DMS114 treated with DMSO at 0.1 percent for 48 hours (cell line): Measurements from ENCODE around the gene PBX1.
"Not testable (repeated sequence)": the region's sequence is repeated elsewhere in the genome, so short reads cannot be mapped to it uniquely, and the experiment has no call there.

Experiments used
- DNase-seq: peaks from one replicate; lab custom pipeline; 2025; ENCODE audit not compliant: unreplicated experiment; lab: John Stamatoyannopoulos, UW

Gene PBX1

DNA sequence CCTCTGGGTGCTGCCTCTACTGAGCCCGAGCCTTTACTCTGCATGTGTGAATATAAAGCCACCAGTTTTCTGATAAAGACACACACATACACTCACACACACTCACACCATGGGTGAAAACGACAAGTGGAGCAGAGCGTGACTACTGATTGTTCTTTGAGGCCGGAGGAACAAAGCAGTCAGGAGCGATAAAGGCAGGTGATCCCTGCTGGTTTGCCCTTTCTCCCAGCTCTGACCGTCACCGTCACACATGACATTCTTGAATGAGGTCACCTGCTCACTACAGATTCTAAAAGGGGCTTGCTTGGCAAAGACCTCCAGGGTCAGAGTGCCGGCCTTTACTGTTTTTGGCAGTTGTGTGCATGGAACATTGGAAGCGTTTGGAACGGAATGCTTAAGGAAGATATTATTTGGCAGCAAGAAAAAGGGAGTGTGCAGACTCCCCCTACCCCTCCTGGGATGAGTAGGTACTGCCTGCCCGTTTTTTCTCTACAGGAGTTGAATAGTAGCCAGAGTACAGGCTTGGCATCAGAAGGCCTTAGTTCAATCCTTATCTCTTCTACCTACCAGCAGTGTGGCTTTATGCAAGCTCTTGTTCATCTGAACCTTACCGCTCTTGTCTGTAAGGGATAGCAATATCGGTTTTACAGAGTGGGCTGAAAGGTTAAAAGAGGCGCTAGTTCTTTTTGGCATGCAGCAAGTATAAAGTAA, 79.7 kb downstream of the PBX1 start:
- no peak for DNase-seq

DNA sequence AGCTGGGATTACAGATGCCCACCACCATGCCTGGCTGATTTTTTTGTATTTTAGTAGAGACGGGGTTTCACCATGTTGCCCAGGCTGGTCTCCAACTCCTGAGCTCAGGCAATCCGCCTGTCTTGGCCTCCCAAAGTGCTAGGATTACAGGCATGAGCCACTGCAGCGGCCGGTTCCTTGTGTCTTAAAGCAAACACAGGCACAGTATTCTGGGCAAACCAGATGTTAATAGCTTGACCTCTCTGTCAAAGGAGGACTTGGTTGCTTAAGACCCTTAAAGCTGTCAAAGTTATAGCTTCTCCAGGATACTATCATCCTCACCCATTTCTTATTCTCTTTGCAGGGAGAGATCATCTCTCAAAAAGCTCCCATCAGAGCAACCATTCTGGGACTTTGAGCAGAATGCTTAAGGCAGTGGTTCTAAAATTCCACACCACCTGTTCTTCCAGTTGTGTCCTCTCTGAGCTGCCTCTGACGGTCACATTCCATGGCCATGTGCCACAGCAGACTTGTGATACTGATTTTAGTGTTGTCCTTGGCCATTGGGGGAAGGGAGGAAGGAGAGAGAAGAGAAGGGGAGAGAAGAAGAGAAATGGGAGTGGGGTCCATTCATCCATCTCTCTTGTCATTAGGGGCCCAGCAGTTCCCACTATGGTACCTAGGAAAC, 81.8 kb downstream of the PBX1 start:
- DNase-seq: no peak

- no peak for DNase-seq
Measured at GRCh38 chr1:164641353-164641730, 82.4 kb downstream of the PBX1 start.

DNA sequence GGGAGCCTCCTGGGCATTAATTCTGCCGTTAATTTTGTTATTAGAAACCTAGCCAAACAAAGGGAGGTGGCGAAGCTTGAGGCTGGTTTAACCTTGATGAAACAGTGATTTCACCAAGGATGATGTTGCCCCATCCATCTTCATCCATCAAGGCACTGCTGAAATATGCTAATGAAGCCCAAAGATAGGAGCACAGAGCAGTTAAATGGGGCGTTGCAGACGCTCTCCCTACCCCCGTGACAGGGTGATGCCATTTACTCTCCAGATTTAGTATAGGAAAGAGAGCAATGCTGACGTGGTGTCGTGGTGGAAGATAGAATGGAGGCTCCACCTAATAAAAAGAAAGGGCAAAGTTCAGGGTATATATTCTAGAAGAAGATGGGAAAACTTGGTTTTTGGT, 84.0 kb downstream of the PBX1 start:
- DNase-seq: no peak

DNA sequence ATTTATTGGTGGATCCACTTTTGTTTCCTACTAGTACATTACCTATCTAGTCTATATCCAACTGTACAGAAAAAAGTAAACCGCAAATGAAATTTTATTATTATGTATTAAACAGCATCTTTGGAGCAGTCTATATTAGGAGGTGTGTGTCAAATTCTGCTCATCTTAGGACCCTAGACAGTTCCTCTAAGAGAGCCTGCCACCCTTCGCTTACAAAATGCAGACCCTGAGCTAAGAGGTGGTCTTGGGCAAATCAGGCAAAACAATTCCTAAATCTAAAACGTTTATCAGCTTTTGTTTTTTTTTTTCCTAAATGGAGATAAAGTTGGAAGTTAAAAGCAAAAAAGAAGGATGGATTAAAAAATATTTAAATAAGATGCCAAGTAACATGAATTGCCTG, 85.3 kb downstream of the PBX1 start:
- DNase-seq: no peak

DNA sequence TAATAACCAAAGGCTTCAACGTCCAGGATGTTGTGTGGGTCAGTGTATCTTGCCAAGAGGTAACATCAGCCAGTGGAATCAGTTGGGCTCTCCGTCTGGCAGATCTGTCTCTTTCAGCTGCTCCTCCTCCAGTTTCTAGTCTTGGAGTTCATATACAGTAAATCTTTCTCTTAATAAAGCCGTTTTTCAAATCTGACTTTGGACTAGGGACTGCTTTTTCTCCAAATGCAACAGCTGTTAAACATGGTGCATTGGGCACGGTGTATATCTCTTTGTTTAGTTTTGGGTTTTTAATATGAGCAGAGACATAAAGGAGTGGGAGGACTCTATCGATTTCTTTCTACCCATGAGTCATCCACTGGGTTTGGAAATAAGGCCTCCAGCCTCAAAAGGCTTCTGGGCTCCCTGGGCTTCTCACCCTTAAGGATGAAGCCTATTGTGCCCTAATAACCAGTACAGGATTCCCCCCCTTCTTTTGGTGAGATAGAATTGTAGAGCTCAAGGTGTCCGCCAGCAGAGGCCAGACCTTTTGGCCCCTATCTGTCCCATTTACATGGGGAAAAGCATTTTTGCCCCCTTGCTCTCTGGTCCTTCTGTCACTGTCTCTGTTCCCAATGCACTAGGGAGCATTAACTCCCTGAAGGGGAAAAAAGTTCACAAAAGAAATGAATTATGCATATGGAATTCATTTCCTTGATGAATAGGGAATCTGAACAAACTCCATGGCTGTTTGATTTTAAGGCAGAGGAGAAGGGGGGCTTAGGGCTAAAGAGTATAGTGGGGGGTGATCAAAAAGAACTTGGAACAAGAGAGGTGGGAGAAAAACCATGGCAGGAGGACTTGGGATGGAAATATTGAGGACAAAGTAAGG, 86.0 kb downstream of the PBX1 start:
- no peak for DNase-seq

- no peak for DNase-seq
Measured at GRCh38 chr1:164645921-164646320, 86.9 kb downstream of the PBX1 start.

DNA sequence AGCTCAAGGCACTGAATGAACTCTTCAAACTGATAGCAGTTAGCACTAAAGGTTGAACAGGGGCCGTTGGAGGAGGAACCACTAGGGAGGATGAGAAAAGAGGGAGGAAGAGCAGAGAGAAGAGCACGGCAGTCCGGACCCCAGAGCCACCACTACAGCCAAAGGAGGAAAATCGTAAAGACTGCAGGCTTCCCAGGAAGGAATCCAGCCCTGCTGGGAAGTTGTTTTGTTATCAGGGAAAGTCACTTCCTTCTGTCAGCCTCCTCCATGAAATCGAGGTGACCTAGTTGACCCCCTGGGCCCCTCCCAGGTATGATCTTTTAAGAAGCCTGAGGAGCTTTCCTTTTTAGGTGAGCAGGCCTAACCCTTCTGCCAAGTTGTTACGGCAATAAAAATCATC, 88.2 kb downstream of the PBX1 start:
- no peak for DNase-seq

- no peak for DNase-seq
Measured at GRCh38 chr1:164648636-164649035, 89.7 kb downstream of the PBX1 start.

- DNase-seq: no peak
Measured at GRCh38 chr1:164649146-164649545, 90.2 kb downstream of the PBX1 start.

- no peak for DNase-seq
Measured at GRCh38 chr1:164650531-164650930, 91.5 kb downstream of the PBX1 start.

GRCh38 chr1:164651351-164651951, 92.5 kb downstream of the PBX1 start:
- DNase-seq: no peak

- DNase-seq: not testable (repeated sequence)
Measured at GRCh38 chr1:164652969-164653368, 94.0 kb downstream of the PBX1 start.

DNA sequence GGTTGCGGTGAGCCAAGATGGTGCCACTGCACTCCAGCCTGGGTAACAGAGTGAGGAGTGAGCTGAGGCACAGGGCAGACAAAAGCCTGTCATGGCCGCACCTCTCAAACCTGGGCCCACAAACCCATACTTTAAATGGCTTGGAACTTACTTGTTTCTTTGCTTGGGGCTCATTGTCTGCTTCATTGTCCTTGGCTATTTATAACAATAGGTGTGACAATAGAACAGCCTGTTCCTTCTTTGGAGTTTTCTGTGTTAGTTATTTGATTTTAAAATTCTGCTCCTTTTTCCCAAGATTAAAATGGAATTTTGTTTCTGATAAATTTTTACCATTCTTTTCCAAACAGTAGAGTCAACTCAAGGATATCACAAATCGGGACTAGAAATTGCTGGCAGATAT, 94.7 kb downstream of the PBX1 start:
- DNase-seq: no peak

DNA sequence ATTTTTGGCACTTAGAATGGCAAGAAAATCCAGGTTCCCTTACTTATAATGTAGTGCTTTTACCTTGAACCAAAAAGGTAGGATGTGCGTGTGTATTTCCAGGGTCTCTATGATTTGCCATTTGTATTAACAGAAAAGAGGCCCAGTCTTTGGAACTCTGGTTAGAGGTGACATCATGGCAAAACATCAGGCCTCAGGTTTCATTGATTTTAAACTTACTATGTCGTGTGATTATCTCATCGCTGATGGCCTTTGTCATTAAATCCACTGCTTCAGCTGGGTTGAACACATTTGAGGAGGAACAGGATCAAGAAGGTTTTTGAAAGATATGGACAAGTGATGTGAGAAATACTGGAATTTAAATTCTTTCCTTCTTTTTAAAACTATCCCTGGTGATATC, 95.2 kb downstream of the PBX1 start:
- DNase-seq: no peak

DNA sequence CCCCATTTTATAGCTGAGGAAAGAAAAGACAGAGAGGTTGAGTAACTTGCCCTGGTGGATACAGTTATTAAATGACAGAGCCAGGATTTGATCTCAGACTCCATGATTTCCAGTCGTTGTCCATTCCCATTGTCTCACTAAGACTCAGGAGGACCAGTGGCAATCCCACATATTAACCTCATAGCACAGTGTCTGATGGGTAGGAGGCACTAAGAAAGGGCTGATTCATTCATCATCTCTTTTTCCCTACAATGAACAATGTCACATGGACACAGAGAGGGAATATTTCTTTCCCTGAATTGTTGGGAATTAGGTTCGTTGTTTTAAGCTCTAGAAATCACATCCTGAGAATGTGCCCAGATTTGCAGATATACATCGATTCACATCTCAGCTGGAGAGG, 99.9 kb downstream of the PBX1 start:
- no peak for DNase-seq

DNA sequence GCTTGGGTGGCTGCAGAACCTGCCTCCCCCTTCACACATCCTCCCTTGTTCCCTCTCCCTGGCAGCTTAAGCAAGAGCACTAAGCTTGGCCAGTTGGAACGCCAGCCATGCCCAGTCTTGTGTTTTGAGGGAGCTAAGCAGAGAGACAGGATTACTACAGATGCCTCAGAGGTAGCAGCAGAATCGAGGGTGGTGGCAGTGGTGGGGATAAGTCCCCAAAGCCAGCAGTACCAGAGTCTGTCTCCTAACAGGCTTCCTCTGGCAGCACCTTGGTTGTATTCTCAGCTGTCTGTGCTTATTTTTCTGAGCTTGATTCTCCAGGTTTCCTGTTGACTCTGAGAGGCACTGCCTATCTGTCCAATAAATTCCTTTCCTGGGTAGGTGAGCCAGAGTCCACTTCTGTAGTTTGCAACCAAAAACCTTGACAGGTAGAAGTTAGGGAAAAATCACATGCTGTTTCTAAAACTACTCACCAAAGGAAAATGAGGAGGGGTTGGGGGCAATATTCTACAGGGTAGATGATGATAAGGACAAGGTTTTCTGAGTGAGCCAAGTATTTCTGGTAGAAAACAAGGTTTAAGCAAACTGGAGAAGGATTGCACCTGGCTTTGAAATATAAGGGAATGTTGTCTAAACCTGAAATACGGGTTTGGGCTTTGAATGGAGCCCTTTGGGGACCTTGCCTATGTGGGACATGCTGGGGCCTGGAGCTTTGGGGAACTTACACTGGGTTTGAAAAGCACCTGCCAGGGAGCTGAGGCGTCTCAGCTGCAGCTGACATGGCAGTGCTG, 100.8 kb downstream of the PBX1 start:
- no peak for DNase-seq

DNA sequence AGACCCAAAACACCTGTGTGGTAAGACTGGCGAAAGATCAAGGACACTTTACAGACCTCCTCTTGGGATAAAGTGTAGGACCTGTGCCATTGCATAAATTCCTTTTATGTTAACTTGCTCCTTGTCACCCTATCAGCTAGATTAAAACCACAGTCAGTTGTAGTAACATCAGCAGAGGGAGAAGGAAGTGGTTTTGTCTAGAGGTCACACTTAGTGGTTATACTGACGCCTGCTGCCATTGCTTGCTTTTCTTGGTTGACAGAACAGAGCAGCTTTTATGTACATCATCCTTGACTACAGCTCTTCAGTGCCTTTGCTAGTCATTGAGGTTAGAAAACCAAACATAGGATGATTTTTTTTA, 101.4 kb downstream of the PBX1 start:
- no peak for DNase-seq

DNA sequence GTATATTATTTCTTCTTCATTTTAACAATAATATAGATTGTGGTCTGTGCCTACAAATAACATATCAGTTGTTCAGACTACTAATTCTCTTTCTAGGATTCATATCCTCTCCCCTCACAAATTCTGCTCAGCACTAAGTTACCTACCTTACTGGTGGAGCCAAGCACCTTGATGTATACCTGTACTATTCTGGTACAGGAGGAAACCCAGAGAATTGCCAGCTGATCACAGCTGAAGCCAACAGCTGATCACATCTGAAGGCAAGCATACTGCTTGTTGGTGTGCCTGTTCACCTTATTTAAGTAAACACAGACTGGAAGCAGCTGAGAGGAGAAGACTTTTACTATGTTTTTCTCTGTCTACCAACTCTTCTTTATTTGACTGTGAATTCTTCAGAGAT, 101.8 kb downstream of the PBX1 start:
- DNase-seq: no peak

DNA sequence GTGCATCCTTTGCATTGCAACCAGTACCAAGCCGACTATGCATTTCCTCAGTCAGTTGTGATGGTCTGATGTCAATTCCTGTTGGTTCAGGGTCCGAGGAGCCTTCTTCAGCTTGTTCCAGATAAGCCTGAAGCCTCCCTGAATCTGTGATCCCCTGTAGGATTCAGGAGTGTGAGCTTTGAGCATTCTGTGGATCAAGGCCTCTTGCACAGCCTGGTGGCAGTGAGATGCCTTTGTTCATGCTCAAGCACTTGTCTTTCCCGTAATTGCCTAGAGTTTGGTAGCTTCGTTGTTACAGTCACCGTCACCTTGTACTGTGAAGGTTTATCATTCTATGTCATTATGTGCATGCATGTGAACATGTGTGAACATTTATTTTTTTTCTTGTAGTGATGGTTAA, 103.5 kb downstream of the PBX1 start:
- DNase-seq: no peak

DNA sequence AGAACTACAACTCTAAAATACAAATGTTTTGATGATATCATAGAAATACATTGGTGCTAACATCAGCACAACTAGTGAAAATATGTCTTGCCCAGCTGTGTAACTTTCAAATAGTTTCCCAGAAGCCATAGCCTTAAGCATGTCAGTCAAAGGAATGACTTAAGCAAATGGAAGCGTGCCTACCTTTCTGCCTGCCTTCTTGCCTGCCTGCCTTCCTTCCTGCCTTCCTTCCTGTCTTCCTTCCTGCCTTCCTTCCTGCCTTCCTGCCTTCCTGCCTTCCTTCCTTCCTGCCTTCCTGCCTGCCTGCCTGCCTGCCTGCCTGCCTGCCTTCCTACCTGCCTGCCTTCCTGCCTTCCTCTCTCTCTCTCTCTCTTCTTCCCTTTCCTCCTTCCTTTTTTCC, 104.0 kb downstream of the PBX1 start:
- DNase-seq: no peak
